ENCODE results near the gene PDK4. TPM values are rescaled to one million over a fixed set of nuclear protein-coding genes. Genes with fewer than 3 reads are reported as not detected.

PDK4 gene
- total and polyA plus RNA-seq, 9 of the 15 experiments (the other 6 are each of a cell fraction or from before 2014, with no cell fraction given) = 0.03 to 0.24 (median 0.08) TPM; not detected in 2

- TF ChIP-seq, protein P1, sequence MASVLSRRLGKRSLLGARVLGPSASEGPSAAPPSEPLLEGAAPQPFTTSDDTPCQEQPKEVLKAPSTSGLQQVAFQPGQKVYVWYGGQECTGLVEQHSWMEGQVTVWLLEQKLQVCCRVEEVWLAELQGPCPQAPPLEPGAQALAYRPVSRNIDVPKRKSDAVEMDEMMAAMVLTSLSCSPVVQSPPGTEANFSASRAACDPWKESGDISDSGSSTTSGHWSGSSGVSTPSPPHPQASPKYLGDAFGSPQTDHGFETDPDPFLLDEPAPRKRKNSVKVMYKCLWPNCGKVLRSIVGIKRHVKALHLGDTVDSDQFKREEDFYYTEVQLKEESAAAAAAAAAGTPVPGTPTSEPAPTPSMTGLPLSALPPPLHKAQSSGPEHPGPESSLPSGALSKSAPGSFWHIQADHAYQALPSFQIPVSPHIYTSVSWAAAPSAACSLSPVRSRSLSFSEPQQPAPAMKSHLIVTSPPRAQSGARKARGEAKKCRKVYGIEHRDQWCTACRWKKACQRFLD (CRISPR knock-in tag; IDR thresholded peaks at IDR 0.05) = peak; percentile 90
- peak; percentile 86 for TF ChIP-seq SMARCA4 (IDR thresholded peaks at IDR 0.05)
- peak; percentile 88 for TF ChIP-seq CBFA2T2 (conservative IDR thresholded peaks at IDR 0.05)
- TF ChIP-seq CEBPG (CRISPR knock-in tag; IDR thresholded peaks at IDR 0.05) = no peak
- peak in 1 of 2 experiments; percentile 10; a peak in 1 of 4 replicates for TF ChIP-seq CEBPG (tag; conservative IDR thresholded peaks at IDR 0.05 in 1 of 2, IDR thresholded peaks at IDR 0.05 in 1 of 2)
- 0 out of 2 replicates have a peak, but pooled peaks have one; percentile 26 for TF ChIP-seq ZEB2 (IDR thresholded peaks at IDR 0.05)
- no peak for TF ChIP-seq CBX8 (IDR thresholded peaks at IDR 0.05; ENCODE audit: borderline replicate concordance, extremely low read depth, low read depth, low read length, poor library complexity, severe bottlenecking)
- TF ChIP-seq NFE2L1 (tag; IDR thresholded peaks at IDR 0.05; ENCODE audit: borderline replicate concordance, low read depth) = no peak
- TF ChIP-seq CTCFL (IDR thresholded peaks at IDR 0.05; ENCODE audit: borderline replicate concordance, insufficient read depth, low read depth, low read length, poor library complexity, severe bottlenecking) = no peak
- TF ChIP-seq JUND (IDR thresholded peaks at IDR 0.05; ENCODE audit: borderline replicate concordance, low read depth, low read length) = peak; percentile 94
- peak; percentile 96 for TF ChIP-seq JUND (tag; IDR thresholded peaks at IDR 0.05; ENCODE audit: borderline replicate concordance, low read depth, low read length)
- TF ChIP-seq CTBP1 (IDR thresholded peaks at IDR 0.05; ENCODE audit: borderline replicate concordance) = peak; percentile 51; the same call in 1 of the 2 replicates
- TF ChIP-seq ZNF3 (CRISPR knock-in tag; IDR thresholded peaks at IDR 0.05) = no peak
- peak; percentile 51; the same call in 1 of the 2 replicates for TF ChIP-seq BHLHE40 (IDR thresholded peaks at IDR 0.05; ENCODE audit: low read length)
- peak; percentile 76 for TF ChIP-seq TCF3 (CRISPR knock-in tag; IDR thresholded peaks at IDR 0.05)
- no peak for TF ChIP-seq HDAC2 (IDR thresholded peaks at IDR 0.05)
- peak; percentile 62; the same call in 1 of the 2 replicates for TF ChIP-seq MTA2 (IDR thresholded peaks at IDR 0.05; ENCODE audit: low read depth)
- TF ChIP-seq, protein P2, sequence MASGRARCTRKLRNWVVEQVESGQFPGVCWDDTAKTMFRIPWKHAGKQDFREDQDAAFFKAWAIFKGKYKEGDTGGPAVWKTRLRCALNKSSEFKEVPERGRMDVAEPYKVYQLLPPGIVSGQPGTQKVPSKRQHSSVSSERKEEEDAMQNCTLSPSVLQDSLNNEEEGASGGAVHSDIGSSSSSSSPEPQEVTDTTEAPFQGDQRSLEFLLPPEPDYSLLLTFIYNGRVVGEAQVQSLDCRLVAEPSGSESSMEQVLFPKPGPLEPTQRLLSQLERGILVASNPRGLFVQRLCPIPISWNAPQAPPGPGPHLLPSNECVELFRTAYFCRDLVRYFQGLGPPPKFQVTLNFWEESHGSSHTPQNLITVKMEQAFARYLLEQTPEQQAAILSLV (tag; IDR thresholded peaks at IDR 0.05) = no peak
- peak; percentile 31; the same call in 1 of the 2 replicates for TF ChIP-seq LEF1 (IDR thresholded peaks at IDR 0.05)
- no peak for TF ChIP-seq ZNF507 (tag; conservative IDR thresholded peaks at IDR 0.05)
- peak in 1 of 2 experiments; percentile 93; a peak in 2 of 4 replicates for TF ChIP-seq SRF (CRISPR knock-in tag; IDR thresholded peaks at IDR 0.05)
- peak; percentile 40; the same call in 1 of the 2 replicates for TF ChIP-seq EP300 (IDR thresholded peaks at IDR 0.05; ENCODE audit: low read length)
- TF ChIP-seq NCOR1 (IDR thresholded peaks at IDR 0.05) = peak; percentile 74
- TF ChIP-seq HMBOX1 (IDR thresholded peaks at IDR 0.05) = peak; percentile 86
These were observed 46.3 kb downstream of the PDK4 start (continued) for GRCh38 chr7:95549818-95550529.

Data from K562 (cell line).